A549 treated with GW870086 at 1 μM for 4 hours (cell line): ENCODE data around the gene PDGFD. TPM values are rescaled to one million over a fixed set of nuclear protein-coding genes. Genes with fewer than 3 reads are reported as not detected.

Experiments used
- total RNA-seq: library from RNA; stranded (reverse); fragments of 200-300 nt; extraction: Qiagen RNA extraction; gene quantifications from 5 replicates; pipeline ENCODE4 v1.2.3, GENCODE V29; 2022; ENCODE audit warnings: low read depth

The PDGFD gene
- total RNA-seq, result 6.8 to 8.6 TPM (median 7.7 TPM) in 5 replicates

GRCh38 chr11:104164028-104164520 lies at the start of gene PDGFD:
Gene PDGFD, minus strand, starts transcription at chr11:104164147.

DNA sequence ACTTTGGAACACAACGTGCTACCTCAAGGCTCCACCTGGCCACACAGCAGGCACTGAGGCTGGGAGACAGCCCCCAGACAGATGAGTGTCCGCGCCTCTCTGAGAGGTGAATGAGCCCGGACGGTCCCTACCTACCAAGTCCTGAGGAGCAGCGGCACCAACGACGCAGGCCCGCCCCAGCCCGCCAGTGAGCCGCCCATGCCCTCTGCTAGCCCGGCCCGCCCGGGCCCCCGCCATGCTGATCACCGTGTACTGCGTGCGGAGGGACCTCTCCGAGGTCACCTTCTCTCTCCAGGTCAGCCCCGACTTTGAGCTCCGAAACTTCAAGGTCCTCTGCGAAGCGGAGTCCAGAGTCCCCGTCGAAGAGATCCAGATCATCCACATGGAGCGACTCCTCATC lies 127.4 kb downstream of the PDGFD start, which contains the start of gene DDI1:
Gene DDI1 (plus strand): TSS at position 53 of the 400 bp plus-strand sequence. CDS start 183 bp downstream, at position 236.

Other genes starting within 250 kb of the PDGFD start
- not detected in 5 replicates for gene DDI1, start 127.5 kb downstream of the PDGFD start, total RNA-seq